Measurements from ENCODE around the gene PSKH1.

PSKH1 gene

DNA sequence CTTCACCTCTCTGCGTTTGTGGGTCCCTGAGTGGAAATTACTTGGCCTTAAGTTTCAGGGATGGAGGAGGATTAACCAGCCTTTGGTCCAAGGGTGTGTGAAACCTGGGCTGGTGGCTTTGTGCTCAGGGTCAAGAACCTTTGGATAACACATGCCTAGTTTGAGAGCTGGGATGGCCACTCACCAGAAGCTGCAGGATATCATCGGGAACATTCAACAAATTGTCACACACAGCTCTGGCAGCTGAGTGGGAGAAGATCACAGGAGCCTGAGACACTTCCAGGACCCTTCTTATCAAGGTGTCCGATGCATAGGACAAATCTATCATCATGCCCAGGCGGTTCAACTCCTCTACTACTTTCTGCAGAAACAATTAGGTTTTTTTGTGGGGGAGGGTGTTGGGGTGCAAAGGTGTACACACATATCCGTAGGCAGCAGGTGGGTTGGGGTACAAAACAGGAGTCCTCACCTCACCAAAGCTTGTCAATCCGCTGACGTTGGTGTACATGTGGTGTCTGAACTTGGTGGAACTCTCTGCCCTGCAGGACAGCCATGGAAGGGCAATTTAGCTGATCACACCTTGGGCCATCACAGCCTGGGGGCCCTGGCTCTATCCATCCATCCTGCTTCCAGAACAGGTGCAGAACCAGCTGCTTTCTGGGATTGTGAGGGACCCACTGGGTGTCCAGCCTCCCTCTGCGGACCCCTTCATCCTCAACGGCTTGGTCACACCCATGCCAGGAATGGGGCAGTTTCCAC is 84.6 kb downstream of the PSKH1 start:
- DNase-seq (ENCODE audit: low read depth, low spot score): no peak

Measured in astrocyte of the hippocampus (primary cell).